GM12864 (cell line): ENCODE data around the gene GAK.

Experiments used
- DNase-seq: peaks from one replicate; pipeline ENCODE4 v3.0.0-alpha.2; 2011; ENCODE audit warnings: low read depth
- H3K4me3 ChIP-seq: 2 replicates; pipeline ENCODE4 v1.5.1; 2011; ENCODE audit warnings: mild to moderate bottlenecking, low read depth, low read length, control low read depth
- TF ChIP-seq, protein P1 (sequence below): IDR thresholded peaks from 2 replicates; pipeline ENCODE4 v1.5.1; 2011; ENCODE audit warnings: low read depth, mild to moderate bottlenecking, moderate library complexity, low read length, control low read depth, inconsistent platforms; ENCODE audit errors: missing control alignments

The GAK gene

GRCh38 chr4:959338-960139 is 27.4 kb upstream of the GAK start:
- DNase-seq = no peak
- no peak overlapping the region for H3K4me3 ChIP-seq
- TF ChIP-seq, protein P1, sequence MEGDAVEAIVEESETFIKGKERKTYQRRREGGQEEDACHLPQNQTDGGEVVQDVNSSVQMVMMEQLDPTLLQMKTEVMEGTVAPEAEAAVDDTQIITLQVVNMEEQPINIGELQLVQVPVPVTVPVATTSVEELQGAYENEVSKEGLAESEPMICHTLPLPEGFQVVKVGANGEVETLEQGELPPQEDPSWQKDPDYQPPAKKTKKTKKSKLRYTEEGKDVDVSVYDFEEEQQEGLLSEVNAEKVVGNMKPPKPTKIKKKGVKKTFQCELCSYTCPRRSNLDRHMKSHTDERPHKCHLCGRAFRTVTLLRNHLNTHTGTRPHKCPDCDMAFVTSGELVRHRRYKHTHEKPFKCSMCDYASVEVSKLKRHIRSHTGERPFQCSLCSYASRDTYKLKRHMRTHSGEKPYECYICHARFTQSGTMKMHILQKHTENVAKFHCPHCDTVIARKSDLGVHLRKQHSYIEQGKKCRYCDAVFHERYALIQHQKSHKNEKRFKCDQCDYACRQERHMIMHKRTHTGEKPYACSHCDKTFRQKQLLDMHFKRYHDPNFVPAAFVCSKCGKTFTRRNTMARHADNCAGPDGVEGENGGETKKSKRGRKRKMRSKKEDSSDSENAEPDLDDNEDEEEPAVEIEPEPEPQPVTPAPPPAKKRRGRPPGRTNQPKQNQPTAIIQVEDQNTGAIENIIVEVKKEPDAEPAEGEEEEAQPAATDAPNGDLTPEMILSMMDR = no peak

DNA sequence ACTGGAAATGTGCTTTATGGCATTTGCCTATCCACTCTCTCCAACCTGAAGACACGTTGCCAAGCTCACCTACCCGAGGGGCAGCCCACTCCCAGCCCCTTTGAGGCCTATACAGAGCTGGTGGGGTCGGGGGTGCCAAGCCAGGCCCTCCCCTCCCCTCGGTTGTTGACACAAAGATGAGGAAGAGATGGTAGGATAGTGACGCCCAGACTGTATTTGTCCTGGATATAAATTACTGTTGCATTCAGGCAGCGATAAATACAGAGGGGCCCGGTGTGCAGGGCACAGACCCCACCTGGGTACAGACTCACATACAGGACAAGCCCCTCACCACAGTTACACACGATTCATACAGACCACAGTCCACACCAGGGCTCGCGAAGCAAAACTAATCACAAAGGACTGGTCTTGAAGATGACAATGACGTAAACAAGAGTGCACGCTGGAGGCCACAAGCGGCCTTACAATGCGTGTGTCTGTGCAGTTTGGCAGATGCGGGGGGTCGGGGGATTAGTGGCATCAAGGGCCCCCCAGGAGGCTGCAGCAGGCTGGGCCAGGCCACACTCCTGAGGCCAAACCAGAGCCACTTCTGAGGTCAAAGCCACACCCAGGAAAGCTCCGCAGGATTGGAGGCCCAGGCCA is 26.7 kb upstream of the GAK start:
- TF ChIP-seq, protein P1 = no peak
- H3K4me3 ChIP-seq = no peak overlapping the region
- no peak for DNase-seq

GRCh38 chr4:958314-958665 is 26.2 kb upstream of the GAK start:
- no peak for DNase-seq
- TF ChIP-seq, protein P1 = no peak
- H3K4me3 ChIP-seq = no peak overlapping the region

DNA sequence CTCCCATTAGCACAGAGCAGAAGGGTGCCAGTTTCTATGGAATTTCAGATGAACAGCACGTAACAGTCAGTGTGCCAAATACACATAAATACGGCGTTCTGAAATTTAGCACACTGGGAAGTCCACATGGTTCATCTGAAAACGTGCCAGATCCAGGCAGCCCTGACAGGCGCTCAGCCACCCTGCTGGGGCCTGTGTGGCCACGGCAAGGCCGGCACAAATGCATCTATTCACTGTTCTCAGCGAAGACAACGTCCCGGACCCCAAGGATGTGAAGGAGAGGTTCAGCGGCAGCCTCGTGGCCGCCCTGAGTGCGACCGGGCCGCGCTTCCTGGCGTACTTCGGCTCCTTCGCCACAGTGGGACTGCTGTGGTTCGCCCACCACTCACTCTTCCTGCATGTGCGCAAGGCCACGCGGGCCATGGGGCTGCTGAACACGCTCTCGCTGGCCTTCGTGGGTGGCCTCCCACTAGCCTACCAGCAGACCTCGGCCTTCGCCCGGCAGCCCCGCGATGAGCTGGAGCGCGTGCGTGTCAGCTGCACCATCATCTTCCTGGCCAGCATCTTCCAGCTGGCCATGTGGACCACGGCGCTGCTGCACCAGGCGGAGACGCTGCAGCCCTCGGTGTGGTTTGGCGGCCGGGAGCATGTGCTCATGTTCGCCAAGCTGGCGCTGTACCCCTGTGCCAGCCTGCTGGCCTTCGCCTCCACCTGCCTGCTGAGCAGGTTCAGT is 25.6 kb upstream of the GAK start:
- no peak overlapping the region for H3K4me3 ChIP-seq
- TF ChIP-seq, protein P1 = no peak
- no peak for DNase-seq

DNA sequence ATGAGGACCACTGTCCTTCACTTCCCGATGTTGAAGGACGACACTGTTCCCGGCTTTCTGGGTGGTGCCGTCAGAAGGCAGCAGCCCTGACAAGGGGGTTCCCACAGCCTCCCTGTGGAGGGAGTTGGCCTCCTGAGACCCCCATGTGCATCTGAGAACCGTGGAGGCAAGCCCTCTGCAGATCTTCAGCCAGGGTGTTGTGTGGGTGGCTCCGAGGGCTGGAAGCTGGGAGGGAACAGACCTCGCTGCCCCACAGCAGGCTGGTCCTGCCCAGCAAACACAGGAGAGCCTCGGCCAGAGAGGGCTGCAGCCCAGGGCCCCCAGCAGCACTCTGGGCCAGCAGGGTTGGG is 25.1 kb upstream of the GAK start:
- H3K4me3 ChIP-seq = no peak overlapping the region
- DNase-seq = no peak
- TF ChIP-seq, protein P1 = no peak

DNA sequence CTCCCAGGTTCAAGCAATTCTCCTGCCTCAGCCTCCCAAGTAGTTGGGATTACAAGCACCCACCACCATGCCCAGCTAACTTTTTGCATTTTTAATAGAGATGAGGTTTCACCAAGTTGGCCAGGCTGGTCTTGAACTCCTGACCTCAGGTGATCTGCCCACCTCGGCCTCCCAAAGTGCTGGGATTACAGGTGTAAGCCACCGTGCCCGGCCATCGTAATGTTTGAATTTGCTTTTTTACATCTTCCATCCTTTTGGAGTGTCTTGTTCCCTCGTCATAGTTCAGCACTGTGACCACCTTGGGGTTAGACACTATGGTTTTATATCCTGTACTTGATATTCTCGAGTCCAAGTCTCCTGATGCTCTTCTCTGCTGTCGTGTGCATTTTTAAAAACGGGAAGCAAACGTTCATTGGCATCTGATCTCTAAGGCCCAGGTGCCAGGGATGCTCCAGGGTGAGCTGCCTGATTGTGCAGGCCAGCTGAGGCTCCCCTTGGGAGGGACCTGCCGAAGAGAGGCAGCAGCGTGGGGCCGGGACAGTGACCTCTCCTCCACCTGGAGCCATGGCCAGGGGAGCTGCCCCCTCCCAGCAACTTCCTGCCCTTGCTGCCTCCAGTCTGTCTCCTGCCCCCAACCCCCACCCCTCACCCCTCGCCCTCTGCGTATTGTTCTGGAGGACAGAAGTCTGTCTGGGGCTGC is 24.6 kb upstream of the GAK start:
- H3K4me3 ChIP-seq = no peak overlapping the region
- no peak for DNase-seq
- TF ChIP-seq, protein P1 = no peak
